Measurements from ENCODE around the gene SLC22A16.

Gene SLC22A16, protein sequence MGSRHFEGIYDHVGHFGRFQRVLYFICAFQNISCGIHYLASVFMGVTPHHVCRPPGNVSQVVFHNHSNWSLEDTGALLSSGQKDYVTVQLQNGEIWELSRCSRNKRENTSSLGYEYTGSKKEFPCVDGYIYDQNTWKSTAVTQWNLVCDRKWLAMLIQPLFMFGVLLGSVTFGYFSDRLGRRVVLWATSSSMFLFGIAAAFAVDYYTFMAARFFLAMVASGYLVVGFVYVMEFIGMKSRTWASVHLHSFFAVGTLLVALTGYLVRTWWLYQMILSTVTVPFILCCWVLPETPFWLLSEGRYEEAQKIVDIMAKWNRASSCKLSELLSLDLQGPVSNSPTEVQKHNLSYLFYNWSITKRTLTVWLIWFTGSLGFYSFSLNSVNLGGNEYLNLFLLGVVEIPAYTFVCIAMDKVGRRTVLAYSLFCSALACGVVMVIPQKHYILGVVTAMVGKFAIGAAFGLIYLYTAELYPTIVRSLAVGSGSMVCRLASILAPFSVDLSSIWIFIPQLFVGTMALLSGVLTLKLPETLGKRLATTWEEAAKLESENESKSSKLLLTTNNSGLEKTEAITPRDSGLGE

DNA sequence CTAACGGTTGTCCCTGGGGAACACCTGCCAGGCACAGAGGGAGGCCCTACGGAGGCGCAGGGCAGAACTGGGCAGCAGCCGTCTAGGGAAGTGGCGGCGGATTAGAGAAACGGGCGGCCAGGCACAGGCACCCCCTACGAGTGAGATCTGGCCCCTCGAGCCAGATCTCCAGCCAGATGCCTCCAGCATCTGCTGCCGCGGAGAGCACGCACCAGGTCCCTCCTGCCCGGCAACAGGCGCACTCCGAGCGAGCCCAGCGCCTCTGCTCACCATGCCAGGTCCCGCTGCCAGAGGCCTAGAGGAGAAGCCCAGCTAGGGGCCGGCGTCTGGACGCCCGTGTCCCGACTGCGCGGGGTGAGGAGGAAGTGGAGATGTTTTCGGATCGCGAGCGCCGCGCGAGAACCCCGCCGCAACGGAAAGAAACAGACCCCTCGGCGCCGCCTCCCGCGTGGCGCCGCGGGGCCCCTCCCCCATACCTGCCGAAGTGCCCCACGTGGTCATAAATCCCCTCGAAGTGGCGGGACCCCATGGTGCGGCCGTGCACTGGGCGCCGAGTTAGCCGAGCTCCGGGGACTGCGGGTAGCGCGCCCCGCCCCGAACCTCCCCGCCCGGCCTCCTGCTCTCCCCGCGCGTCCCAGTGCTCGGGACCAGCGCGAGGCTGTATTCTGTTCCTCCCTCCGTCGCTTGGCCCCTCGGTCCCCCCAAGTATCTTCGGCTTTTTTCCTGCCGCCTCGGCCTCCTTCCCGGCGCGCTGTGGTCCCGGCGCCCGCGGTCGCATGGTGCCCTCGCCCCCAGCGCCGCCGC, at the start of gene SLC22A16:
Gene SLC22A16 (minus strand): TSS at position 568 of the 804 bp plus-strand sequence. CDS start 39 bp downstream, at position 529.
- Histone ChIP-seq H3K4me3 (ENCODE audit: low read depth in 1 of 2, low read length in 1 of 2) (peak within 1 kb of the TSS; percentile 53 to 63), H3K27ac (peak within 1 kb of the TSS; percentile 74), H3K36me3 (no peaks in the 10 kb centered on the region), H3K27me3 (no peaks in the 10 kb centered on the region), H3K9me3 (no peaks in the 10 kb centered on the region), H3K4me1 (ENCODE audit: control insufficient read depth in 1 of 2, insufficient read depth in 1 of 2, low read depth in 1 of 2, low read length in 1 of 2) (peaks cover 28 to 34% of the 10 kb centered on the region in 2 experiments)
- TF ChIP-seq, protein P1, sequence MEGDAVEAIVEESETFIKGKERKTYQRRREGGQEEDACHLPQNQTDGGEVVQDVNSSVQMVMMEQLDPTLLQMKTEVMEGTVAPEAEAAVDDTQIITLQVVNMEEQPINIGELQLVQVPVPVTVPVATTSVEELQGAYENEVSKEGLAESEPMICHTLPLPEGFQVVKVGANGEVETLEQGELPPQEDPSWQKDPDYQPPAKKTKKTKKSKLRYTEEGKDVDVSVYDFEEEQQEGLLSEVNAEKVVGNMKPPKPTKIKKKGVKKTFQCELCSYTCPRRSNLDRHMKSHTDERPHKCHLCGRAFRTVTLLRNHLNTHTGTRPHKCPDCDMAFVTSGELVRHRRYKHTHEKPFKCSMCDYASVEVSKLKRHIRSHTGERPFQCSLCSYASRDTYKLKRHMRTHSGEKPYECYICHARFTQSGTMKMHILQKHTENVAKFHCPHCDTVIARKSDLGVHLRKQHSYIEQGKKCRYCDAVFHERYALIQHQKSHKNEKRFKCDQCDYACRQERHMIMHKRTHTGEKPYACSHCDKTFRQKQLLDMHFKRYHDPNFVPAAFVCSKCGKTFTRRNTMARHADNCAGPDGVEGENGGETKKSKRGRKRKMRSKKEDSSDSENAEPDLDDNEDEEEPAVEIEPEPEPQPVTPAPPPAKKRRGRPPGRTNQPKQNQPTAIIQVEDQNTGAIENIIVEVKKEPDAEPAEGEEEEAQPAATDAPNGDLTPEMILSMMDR (IDR thresholded peaks at IDR 0.05), result no peak

DNA sequence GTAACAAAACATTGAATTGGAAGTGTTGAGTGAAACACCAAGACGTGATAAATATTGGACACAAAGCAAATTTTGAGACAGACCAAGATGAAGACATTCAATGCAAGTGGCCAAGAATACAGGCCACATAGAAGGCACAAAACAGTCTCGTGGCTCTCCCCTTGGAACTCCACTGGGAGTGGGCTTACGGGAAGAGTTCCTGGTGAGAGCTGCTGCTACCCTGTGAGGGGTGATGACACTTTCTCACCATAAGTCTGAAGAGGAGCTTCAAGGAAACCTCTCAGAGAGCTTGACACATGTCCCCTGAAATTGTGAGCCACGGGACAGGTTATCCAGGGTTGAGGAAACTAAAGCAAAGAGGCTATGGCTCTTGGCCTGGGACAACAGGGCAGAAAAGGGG, 48.6 kb upstream of the SLC22A16 start:
- TF ChIP-seq, protein P1 (IDR thresholded peaks at IDR 0.05), result no peak
- Histone ChIP-seq H3K9me3 (no peaks in the 10 kb centered on the region), H3K27ac (no peak overlapping the region), H3K4me3 (ENCODE audit: low read depth in 1 of 2, low read length in 1 of 2) (no peak overlapping the region), H3K36me3 (no peaks in the 10 kb centered on the region), H3K4me1 (ENCODE audit: control insufficient read depth in 1 of 2, insufficient read depth in 1 of 2, low read depth in 1 of 2, low read length in 1 of 2) (peaks cover 5 to 7% of the 10 kb centered on the region in 2 experiments), H3K27me3 (no peaks in the 10 kb centered on the region)

DNA sequence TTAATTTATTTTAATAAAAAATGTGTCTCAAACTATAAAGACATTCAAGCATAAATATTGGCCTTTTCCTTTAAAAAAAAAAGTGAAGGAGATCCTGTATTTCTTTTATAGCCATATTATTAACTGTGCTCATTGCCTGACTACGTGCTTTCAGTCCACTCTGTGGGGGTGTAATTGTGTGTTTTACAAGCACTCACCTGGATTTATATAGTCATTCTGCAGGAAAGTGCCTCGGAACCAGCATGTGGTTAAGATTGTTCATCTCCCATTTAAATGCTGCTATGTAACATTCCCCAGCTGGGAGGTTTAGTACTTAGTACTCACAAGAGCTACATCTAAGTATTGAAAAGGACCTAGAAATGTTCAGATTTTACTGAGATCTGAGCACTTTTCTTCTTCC, 47.9 kb upstream of the SLC22A16 start:
- H3K9me3 ChIP-seq, result no peaks in the 10 kb centered on the region
- H3K4me3 ChIP-seq (ENCODE audit: low read depth in 1 of 2, low read length in 1 of 2), result no peak overlapping the region
- TF ChIP-seq, protein P1 (IDR thresholded peaks at IDR 0.05), result no peak
- H3K27ac ChIP-seq, result no peak overlapping the region
- no peaks in the 10 kb centered on the region for H3K27me3 ChIP-seq
- H3K4me1 ChIP-seq (ENCODE audit: control insufficient read depth in 1 of 2, insufficient read depth in 1 of 2, low read depth in 1 of 2, low read length in 1 of 2), result peaks cover 5 to 7% of the 10 kb centered on the region in 2 experiments
- H3K36me3 ChIP-seq, result no peaks in the 10 kb centered on the region

DNA sequence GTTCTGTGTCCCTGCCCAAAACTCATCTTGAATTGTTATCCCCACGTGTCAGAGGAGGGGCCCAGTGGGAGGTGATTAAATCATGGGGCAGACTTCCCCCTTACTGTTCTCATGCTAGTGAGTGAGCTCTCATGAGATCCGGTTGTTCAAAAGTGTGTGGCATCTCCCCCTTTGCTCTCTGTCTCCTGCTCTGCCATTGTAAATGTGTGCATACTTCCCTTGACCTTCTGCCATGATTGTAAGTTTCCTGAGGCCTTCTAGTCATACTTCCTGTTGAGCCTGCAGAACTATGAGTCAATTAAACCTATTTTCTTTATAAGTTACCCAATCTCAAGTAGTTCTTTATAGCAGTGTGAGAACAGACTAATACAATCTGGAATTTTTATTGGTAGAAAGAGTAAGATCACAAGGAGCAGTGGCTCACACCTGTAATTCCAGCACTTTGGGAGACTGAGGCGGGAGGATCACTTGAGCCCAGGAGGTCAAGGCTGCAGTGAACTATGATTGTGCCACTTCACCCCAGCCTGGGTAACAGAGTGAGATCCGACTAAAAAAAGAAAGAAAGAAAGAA, 47.1 kb upstream of the SLC22A16 start:
- Histone ChIP-seq H3K9me3 (no peaks in the 10 kb centered on the region), H3K4me1 (ENCODE audit: control insufficient read depth in 1 of 2, insufficient read depth in 1 of 2, low read depth in 1 of 2, low read length in 1 of 2) (peaks cover 5 to 7% of the 10 kb centered on the region in 2 experiments), H3K4me3 (ENCODE audit: low read depth in 1 of 2, low read length in 1 of 2) (no peak overlapping the region), H3K27me3 (no peaks in the 10 kb centered on the region), H3K27ac (no peak overlapping the region), H3K36me3 (no peaks in the 10 kb centered on the region)
- TF ChIP-seq, protein P1 (IDR thresholded peaks at IDR 0.05), result no peak

DNA sequence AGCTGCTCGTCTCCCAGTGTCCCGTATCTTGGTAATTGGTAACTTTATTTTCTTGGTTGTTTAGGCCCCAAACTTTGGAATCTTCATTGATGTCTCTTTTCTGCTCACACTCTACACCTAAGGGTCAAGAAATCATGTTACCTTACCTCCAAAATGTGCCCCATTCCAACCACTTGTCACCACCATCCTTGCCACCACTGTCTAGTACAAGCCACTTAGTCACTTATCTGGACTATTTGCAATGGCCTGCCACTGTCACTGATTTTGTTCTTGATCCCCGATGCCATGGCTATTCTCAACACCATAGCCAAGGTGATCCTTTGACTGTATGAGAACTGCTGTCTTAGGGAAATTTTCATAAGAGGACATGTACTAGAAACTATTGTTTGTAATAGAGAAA, 46.0 kb upstream of the SLC22A16 start:
- Histone ChIP-seq H3K4me3 (ENCODE audit: low read depth in 1 of 2, low read length in 1 of 2) (no peak overlapping the region), H3K4me1 (ENCODE audit: control insufficient read depth in 1 of 2, insufficient read depth in 1 of 2, low read depth in 1 of 2, low read length in 1 of 2) (peaks cover 5 to 7% of the 10 kb centered on the region in 2 experiments), H3K27me3 (no peaks in the 10 kb centered on the region), H3K9me3 (no peaks in the 10 kb centered on the region), H3K36me3 (no peaks in the 10 kb centered on the region), H3K27ac (no peak overlapping the region)
- TF ChIP-seq, protein P1 (IDR thresholded peaks at IDR 0.05), result no peak

All from neutrophil (primary cell).